HG03095 (cell line): ENCODE measurements around the gene PTGDR2.
"Not testable (repeated sequence)": the region's sequence is repeated elsewhere in the genome, so short reads cannot be mapped to it uniquely, and the experiment has no call there.

ENCODE experiments used
- ATAC-seq: cut with Tn5 transposase; IDR thresholded peaks from one replicate; pipeline ENCODE4 v1.9.1; 2021; ENCODE audit warnings: moderate library complexity; ENCODE audit not compliant: unreplicated experiment

PTGDR2 gene

DNA sequence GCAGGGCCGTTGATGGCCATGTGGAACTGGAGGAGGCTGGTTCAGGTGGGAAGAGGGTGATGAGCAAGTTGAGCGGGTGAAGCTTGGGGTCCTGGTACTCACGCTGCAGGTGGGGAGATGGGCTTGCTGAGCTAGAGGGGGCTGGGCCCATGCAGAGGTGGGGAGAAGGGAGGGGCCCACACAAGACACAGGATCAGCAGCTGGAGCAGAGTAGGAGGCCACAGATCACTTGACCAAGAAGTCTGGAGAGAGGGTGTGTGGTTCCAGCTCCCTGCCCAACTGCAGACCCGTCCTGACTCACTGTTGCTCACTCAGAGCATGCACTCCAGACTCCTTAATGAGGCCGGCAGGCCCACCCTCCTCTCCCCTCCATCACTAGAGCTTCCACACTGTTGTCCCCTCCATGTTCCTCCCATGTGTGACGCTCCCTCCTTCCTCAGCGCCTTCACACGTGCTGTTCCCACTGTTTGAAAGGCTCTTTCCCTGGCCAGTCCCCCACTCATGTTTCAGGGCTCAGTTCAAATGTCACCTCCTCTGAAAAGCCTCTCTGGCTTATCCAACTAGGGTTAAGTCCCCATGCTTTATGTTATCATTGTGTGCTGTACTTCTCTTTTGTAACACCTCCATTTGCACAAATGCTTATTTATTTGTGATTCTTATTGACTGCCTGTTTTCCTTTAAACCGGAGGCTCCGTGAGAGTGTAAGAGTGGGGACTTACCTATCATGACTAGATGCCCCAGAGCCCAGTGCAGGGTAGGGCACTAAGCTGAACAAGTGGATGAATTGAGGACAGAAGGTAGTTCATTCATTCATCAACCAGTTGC is 11.5 kb downstream of the PTGDR2 start:
- no peak for ATAC-seq

DNA sequence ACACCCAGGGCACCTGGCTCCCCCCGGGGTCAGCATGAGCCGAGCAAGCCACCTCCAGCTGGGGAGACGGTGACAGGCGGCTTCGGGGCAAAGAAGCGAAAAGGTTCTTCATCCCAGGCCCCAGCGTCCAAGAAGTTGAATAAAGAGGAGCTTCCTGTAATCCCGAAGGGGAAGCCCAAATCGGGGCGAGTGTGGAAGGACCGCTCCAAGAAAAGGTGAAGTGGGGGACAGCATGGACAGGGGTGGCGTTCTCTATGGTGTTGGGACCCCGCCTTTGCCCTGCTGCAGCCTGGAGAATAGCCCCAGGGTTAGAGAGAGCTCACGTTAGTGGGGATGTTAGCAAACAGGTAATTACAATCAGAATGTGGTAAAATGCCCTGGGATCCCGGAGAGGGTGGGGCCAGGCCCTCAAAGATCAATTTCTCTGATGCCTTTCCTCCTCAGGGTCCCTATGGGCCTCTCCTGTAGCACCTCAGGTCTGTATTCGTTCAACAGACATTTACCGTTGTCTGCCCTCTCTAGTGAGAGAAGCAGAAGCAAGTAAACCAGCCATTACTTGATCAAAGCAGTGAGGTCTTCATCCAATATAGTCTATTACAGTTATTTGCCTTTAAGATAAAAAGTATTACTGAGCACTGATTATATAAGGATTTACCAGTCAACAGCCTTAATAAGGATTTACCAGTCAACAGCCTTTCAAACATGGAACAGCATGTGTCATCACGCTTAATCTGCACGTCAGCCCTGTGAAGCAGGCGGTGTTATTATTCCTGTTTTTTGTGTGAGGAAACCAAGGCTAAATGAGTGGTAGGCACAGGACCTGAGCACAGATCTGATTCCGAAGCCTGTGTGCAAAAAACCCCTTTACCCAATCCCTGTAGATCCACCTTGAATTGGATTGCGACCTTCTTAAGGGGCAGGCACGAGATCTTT is 12.8 kb downstream of the PTGDR2 start:
- ATAC-seq = no peak

DNA sequence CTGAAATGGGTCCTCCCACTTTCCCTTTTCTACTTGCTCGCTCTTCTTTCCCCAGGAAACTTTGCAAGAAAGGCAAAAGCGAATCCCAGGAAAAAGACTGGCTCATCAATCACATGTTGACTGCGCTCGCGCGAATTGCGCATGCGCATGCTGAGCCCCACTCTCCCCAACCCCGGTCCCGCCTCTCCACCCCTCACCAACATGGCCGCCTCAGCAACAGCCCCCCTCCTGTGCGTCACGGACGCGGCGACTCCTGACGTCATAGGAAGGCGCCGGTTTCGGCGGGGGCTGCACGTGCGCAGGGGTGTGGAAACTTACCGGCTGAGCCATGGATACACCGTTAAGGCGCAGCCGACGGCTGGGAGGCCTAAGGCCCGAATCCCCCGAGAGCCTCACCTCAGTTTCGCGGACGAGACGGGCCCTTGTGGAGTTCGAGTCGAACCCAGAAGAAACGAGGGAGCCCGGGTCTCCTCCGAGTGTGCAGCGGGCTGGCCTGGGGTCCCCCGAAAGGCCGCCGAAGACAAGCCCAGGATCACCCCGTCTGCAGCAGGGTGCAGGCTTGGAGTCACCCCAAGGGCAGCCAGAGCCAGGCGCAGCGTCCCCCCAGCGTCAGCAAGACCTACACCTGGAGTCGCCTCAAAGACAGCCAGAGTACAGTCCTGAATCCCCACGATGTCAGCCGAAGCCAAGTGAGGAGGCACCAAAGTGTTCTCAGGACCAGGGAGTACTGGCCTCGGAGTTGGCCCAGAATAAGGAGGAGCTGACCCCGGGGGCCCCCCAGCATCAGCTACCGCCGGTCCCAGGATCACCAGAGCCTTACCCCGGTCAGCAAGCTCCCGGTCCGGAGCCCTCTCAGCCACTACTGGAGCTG is 13.7 kb downstream of the PTGDR2 start, which contains the start of gene CCDC86:
Gene CCDC86, plus strand, starts transcription at position 317 of the 871 bp plus-strand sequence. Its CDS starts 12 bp downstream, at position 329.
- peak; percentile 65 for ATAC-seq

DNA sequence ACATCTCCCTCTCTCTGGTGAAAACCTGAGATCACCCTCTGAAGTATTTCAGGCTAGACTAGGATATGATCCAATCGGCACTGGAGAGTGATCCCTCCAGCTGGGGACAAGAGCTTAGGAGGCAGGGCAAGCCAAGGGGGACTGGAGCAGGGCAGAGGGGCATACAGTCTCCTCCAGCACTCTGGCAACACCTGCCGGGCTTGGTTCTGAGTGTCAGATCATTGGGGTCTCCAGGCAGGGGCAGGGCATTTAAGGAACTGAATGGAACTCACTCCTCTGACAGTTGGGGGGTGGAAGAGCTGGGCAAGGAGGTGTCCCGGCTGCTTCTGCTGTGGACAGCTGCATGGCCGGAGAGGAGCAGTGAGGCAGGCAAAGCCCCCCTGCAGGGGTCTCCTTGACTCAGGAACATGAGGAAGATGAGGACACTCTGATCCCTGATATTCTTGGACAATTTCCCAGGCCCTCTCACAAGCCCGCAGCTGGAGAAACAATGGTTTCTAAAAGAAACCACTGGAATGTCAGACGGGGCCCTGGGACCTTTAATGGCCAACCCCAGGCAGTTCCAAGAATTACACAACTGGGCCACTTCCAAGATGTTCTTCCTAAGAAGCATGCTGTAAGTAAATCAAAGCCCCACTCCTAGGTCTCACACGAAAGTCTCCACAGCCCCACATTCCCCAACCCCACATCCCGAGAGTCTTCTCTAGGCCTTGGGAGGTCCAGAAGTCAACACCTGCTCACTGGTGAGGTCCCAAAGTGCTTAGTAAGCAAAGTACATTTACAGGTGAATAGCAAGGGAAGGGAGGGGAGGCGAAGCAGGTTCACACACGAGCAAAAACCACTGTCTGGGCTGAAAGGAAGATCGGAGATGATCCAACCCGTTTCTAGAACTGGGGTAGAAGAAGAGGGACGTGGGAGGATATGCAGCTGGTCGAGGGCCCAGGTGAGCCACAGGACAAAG is 15.0 kb downstream of the PTGDR2 start:
- ATAC-seq = no peak

DNA sequence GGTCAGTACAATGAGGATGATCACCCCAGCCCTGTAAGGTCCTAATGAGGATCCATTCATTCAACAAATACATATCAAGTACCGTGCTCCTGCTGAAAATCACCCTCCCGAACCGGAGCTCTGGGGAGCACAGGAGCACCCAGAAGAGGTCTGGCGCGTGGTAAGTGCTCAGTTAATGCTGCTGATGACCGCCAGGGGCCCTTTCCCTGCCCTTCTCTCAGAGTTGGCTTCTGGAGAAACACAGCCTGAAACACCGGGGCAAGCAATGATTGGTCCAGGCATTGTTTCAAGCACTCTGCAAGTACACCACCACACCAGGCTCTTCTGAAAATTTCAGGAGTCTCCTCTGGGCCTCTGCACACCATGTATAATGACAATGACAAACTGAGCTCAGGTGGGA is 17.6 kb downstream of the PTGDR2 start:
- ATAC-seq = no peak

DNA sequence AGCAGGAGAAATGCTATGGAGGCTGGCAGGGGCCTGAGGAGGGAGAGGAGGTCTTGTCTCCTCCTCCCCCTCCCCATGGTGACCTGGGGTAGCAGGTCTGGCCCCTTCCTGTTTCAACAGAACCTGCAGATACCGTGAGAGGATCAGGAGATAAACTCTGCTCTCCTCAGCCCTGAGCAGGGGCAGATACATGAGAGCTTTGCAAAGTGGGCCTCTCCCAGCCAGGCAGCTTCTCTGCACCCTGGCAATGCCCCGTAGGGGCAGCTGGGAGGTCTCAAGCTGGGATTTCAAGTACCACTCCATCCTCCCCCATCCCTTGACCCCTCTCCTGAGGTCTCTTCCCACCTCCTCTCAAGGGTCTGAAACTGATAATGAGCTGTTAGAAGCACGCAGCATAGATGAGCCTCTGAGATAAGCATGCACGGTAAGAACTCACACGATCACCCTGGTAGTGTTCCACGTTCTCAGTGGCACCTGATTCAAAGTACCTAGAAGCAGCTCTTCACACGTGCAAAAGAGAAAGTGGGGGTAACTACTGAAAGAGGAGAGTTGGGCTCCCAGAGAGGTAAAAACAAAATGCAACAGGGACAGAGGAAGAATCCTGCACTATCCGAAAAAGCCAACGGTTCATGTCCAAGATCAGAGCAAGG is 18.8 kb downstream of the PTGDR2 start:
- no peak for ATAC-seq

DNA sequence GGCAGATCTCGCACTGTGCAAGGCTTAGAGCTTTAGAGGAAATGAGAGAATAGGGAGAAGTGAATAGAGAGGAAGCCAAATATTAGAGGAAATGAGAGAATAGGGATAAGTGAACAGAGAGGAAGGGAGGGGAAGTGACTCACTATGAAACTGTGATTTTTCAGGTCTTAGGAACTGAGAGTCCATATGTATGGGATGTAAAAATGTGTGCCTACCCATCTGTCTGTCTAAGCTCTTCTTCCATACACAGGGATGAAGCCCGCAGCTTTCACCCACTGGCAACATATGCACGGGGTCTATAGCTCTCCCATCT is 20.3 kb downstream of the PTGDR2 start:
- ATAC-seq = no peak

DNA sequence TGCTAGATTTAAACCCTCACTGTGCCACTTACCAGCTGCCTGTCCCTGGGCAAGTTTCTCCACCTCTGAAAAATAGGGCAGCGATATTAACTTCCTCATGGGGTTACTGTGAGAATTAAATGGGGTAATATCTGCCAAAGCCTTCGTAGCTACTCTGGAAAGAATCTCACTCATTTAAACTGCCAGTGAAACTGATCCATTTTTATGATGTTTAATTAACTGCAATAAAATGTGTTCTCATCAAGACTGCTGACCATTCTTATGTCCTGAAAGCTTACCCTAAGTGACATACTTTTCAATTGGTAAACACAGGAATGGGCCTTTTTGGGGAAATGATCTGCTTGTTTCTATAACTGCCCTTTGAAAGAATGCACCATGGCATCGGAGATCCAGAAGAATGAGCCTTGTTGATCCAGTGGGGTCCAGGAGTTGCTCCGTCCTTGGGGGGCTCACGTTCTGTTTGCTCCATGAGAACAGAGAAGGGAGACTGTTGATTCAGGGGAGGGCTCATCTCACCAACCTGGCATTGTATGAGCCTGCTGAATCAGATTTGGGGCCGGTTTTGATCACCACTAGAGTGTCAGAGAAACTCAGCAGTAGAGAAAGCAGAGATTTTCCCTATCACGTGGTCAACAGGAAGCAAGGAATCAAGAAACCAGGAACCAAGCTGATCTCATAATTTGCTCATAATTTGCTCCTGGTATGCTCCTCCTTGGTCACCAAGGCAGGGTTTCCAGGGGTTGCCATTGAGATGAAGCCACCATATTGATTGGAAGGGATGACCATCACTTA is 20.8 kb downstream of the PTGDR2 start:
- no peak for ATAC-seq

DNA sequence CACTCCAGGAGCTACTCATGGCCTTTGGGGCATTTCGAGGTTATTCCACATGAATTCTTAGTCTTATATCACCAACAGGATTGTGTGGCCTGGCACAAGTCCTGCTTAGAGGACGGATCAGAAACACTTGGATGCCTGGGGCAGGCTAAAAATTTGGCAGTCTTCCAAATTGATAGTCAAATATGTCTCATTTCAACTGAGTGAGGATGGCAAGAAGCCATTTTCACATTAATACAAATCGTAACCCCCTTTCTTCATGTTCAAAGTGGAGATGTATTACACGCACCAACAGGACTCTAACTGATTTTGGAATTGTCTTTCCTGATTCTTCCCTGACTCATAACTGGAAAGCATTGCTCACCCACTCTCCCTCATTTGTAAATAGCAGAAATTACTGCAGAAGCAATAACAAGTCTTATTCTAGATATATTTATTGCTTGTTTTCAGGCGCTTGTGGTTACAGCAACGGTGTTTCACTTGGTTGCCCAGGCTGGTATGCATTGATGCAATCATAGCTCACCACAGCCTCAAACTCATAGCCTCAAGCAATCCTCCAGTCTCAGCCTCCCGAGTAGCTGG is 24.2 kb downstream of the PTGDR2 start:
- no peak for ATAC-seq

DNA sequence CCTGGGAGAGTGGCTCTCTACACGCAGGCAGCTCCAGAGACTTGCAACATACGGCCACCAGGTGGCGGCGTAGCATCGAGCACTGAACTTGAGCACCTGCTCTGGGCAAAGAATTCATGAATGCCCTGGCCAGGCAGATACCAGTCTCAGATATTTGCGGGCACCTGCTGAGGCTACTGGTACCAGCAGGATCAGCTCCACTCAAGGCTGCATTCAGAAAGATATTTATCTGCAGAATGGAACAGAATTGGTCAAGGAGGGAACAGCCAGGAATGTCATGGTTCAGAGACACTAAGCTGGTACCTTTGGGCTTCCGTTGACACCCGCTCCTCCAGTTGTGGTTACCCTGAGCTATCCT is 24.6 kb downstream of the PTGDR2 start:
- ATAC-seq = peak; percentile 63

DNA sequence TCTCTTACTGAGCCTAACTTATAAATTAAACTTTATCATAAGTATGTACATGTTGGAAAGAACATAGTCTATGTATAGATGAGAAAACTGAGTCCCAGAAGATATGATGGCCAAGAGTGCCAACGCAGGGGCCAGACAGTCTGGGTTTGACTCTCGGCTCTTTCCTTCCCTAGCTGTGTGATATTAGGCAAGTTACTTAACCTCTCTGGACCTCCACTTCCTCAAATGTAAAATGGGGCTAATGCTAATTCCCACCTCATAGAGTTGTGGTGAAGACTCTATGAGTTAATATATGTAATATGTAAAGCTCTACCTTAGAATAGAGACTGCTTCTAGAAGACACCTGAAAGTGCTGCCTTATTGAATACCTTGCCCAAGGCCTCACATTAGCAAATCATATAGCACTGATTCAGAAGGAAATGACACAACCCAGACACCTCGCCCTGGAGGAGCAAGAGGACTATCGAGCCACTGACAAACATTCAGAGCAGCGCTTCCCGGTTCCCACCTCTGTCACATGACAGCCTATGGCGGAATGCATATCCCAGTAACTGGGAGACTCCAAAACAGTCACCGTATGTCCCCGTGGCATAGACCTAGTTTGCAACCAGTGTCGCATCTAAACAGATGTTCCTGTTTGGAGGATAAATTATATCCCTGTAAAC is 25.1 kb downstream of the PTGDR2 start:
- ATAC-seq = no peak

DNA sequence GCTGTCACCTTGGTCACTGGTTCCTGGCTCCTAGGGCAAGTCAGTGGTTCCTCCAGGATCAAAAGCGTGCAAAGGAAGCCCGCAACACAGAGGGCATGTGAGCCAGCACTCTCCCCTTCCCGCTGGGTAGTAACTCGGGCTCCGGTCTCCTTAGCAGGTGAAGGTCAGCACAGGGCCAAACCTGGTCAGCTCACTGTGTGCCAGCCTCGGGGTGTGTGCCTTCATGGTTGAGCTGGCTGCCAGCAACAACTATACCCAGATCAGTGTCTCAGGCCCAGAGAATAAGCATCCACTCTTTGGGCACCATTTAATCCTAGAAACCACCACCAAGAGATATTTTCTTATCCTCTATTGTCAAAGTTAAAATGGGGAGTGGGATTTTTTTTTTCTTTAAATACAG is 30.0 kb downstream of the PTGDR2 start:
- ATAC-seq = no peak

DNA sequence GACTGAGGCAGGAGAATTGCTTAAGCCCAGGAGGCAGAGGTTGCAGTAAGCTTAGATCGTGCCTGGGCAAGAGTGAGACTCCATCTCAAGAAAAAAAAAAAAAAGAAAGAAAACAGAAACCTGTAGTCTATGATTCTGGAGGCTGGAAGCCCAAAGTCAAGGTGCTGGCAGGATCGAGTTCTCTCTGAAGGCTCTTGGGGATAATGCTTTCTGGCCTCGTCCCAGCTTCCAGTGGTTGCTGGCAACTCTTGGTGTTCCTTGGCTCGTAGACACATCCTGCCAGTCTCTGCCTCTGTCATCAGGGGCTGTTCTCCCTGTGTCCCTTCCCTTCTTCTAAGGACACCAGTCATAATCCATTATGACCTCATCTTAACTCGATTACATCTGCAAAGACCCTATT is 30.6 kb downstream of the PTGDR2 start:
- no peak for ATAC-seq

DNA sequence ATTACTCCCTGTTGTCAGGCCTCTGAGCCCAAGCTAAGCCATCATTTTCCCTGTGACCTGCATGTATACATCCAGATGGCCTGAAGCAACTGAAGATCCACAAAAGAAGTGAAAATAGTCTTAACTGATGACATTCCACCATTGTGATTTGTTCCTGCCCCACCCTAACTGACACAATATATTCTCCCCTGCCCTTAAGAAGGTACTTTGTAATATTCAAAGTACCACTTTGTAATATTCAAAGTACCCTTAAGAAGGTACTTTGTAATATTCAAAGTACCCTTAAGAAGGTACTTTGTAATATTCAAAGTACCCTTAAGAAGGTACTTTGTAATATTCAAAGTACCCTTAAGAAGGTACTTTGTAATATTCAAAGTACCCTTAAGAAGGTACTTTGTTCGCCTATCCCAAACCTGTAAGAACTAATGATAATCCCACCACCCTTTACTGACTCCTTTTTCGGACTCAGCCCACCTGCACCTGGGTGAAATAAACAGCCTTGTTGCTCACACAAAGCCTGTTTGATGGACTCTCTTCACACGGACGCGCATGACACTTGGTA is 31.9 kb downstream of the PTGDR2 start:
- ATAC-seq = not testable (repeated sequence)

DNA sequence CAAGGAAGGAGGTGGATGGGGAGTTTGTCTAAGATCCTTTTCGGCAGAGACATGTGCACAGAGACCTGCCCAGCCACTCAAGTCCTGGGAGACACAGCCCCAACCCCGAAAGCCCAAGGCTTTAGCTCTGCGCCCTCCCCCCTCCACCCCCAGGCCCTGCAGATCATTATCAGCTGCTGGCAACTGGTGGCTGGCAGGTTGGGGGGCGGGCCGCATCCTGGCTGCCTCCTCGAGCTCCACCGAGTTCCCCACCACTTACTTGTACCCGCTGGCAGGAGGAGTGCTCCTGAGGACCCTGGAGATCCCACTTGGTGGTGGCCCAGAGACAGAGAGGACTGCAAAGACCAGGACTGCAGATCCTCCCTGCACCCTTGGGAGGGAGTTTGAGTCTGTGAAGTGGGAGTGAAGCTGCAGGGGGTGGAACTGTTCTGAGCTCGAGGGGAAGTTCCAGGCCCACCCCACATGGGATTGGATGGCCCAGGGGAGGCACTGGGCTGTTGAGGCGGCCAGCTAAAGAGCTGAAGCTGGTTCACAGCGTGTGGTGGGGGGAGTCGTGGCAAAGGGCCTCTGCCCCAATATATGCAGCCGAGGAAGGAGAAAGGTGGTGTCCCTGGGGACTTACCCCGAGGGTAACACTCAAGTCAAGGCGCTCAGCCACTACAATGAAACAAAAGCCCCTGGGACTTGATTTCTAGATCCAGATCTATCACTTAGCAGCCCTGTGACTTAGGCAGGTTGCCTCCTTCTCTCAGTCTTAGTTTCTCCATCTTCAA is 33.7 kb downstream of the PTGDR2 start:
- no peak for ATAC-seq

DNA sequence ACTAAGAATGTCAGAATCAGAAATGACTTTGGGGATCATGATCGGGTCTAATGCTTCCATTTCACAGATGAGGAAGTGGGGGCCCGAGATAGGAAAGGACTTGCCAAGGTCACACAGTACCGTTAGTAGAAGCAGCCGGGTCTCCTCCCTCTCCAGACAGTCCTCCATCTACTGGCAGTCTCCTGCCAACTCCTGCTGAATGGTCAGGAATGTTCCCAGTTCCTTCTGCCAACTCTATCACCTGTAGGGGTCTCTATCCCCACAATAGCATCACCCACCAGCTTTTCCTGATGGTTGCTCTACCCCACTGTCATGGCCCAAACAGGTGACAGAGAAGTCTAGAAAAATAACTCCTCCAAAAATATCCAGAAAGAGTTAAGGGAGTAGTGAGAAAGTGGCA is 37.7 kb downstream of the PTGDR2 start:
- no peak for ATAC-seq
